Gastroesophageal sphincter (tissue), 4 donors: ENCODE results near the gene GTF3C1. TPM values are rescaled to one million over a fixed set of nuclear protein-coding genes. Genes with fewer than 3 reads are reported as not detected.
"Not testable (repeated sequence)": the region's sequence is repeated elsewhere in the genome, so short reads cannot be mapped to it uniquely, and the experiment has no call there.

Experiments used
- ATAC-seq: fragments of 150-250 bp; one replicate; pipeline ENCODE4 v1.9.1; 2016; ENCODE audit warnings: mild to moderate bottlenecking, moderate library complexity
- H3K27ac ChIP-seq, 4 donors: fragments of 200-600 bp; sonication (generic) in 3 of 4; 1 replicate in 3 of 4; 2 replicates in 1 of 4; pipeline ENCODE4 v1.5.1; 2016 to 2019
- H3K27me3 ChIP-seq: fragments of 200-600 bp; sonication (generic); one replicate; pipeline ENCODE4 v1.5.1; 2019
- H3K36me3 ChIP-seq, 2 donors: fragments of 200-600 bp; sonication (generic); one replicate each; pipeline ENCODE4 v1.5.1; 2019; ENCODE audit warnings: control low read depth in 1 of 2
- H3K4me1 ChIP-seq, 3 donors: fragments of 200-600 bp; sonication (generic); 1 replicate in 2 of 3; 2 replicates in 1 of 3; pipeline ENCODE4 v1.5.1; 2016 to 2019; ENCODE audit warnings: control low read depth in 2 of 3
- H3K4me3 ChIP-seq, 2 donors: fragments of 200-600 bp; sonication (generic); one replicate each; pipeline ENCODE4 v1.5.1; 2019; ENCODE audit warnings: mild to moderate bottlenecking in 1 of 2, moderate library complexity in 1 of 2
- H3K9me3 ChIP-seq, 3 donors: fragments of 200-600 bp; sonication (generic); one replicate each; pipeline ENCODE4 v1.5.1; 2017 to 2019; ENCODE audit warnings: control low read depth in 2 of 3
- EP300 ChIP-seq: sonication (generic); formaldehyde crosslinking; IDR thresholded peaks from one replicate; pipeline ENCODE4 v1.6.1; 2017; ENCODE audit warnings: antibody characterized with exemption, mild to moderate bottlenecking
- POLR2A ChIP-seq, 2 donors: fragments of 450-650 bp; IDR thresholded peaks; one replicate each; pipeline ENCODE4 v1.6.1; 2017; ENCODE audit warnings: antibody characterized with exemption in 2 of 2, mild to moderate bottlenecking in 2 of 2, moderate library complexity in 1 of 2
- POLR2AphosphoS5 ChIP-seq: sonication (generic); formaldehyde crosslinking; IDR thresholded peaks from one replicate; pipeline ENCODE4 v1.6.1; 2017; ENCODE audit warnings: antibody characterized with exemption
- WGBS, 2 donors: methylation state at CpG; one replicate each; pipeline ENCODE4 v1.1.5; 2018; ENCODE audit warnings: low coverage in 1 of 2; 5-methylcytosine and 5-hydroxymethylcytosine counted together
- total RNA-seq, 4 donors: library from RNA; depleted of rRNA; stranded (reverse); fragments of >200 nt; gene quantifications; one replicate each; pipeline ENCODE4 v1.1.0, GENCODE V29; 2016
- TF ChIP-seq, protein P1 (sequence below), 4 experiments: fragments of 200-600 bp in 2 of 4; fragments of 450-650 bp in 2 of 4; sonication (generic) in 1 of 4; IDR thresholded peaks; one replicate each; pipeline ENCODE4 v1.5.1; 2017 to 2019; ENCODE audit warnings: antibody characterized with exemption in 4 of 4, mild to moderate bottlenecking in 2 of 4, moderate library complexity in 2 of 4

Gene GTF3C1
- total RNA-seq, 4 donors from 2014 or later, result 37.0 to 57.8 (median 49.1) TPM

DNA sequence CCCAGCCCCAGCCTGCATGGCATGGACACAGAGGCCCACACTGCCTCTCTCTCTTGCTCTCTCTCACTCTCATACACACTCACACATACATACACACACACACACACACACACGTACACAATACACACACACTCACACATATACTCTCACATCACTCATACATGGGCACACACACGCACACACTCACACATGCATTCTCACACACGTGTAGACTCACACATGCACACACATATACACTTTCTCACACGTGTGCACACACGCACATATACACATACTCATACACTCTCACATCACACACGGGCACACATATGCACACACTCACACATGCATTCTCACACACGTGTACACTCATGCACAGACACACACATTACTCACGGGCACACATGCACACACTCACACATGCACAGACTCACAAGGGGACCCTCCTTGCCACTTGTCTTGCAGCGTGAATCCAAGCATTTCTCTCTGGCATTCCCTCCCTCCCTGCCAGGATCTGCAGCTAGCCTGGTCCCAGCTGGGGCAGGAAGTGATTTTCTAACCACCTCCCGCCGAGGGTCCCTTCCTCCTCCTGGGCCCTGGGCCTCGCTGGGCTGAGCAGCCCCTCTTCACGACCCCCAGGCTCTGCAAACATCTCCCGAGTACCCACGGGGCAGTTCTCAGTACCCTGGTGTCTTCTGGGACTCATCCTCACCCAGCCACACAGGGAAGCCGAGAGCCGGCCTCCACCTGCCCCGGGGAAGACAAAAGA is 110.3 kb downstream of the GTF3C1 start:
- Histone ChIP-seq H3K27me3 (peaks cover 12% of the 10 kb centered on the region), H3K9me3 (peaks cover 0 to 8% (median 1%) of the 10 kb centered on the region in 3 donors), H3K4me1 (no peaks in the 10 kb centered on the region), H3K27ac (no peak overlapping the region), H3K36me3 (peaks cover 0 to 4% of the 10 kb centered on the region in 2 donors), H3K4me3 (no peak overlapping the region)
- no peak for ATAC-seq
- 78 to 89% methylated on average over 9 of the region's 18 CpGs for WGBS, 2 donors
- TF ChIP-seq EP300 (no peak), POLR2A (IDR thresholded peaks at IDR 0.05) (no peak), POLR2AphosphoS5 (no peak)
- TF ChIP-seq, protein P1, sequence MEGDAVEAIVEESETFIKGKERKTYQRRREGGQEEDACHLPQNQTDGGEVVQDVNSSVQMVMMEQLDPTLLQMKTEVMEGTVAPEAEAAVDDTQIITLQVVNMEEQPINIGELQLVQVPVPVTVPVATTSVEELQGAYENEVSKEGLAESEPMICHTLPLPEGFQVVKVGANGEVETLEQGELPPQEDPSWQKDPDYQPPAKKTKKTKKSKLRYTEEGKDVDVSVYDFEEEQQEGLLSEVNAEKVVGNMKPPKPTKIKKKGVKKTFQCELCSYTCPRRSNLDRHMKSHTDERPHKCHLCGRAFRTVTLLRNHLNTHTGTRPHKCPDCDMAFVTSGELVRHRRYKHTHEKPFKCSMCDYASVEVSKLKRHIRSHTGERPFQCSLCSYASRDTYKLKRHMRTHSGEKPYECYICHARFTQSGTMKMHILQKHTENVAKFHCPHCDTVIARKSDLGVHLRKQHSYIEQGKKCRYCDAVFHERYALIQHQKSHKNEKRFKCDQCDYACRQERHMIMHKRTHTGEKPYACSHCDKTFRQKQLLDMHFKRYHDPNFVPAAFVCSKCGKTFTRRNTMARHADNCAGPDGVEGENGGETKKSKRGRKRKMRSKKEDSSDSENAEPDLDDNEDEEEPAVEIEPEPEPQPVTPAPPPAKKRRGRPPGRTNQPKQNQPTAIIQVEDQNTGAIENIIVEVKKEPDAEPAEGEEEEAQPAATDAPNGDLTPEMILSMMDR (IDR thresholded peaks at IDR 0.05), result no peak

DNA sequence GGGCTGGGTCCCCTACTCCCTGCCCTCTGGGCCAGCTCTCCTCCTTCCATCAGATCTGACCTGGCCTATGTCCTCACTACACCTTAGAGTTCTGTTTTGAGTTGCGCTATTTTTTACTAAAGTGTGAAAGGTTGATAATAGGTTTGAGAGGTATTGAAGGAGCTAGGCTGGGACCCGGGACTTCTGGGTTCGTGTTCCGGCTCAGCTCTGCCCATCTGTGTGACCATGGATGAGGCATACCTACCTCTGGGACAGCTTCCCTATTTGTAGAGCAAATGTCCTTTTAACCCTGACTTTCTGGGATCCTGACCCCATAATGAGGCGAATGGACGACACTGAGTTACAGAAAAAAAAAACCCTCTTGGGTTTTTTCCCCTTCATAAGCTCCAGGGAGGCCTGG is 111.8 kb downstream of the GTF3C1 start:
- peaks cover 19% of the 10 kb centered on the region for H3K27me3 ChIP-seq
- H3K9me3 ChIP-seq, result no peaks in the 10 kb centered on the region
- no peak overlapping the region for H3K27ac ChIP-seq
- 80 to 100% methylated on average over 2 to 3 of the region's 6 CpGs for WGBS, 2 donors
- H3K4me1 ChIP-seq, result no peaks in the 10 kb centered on the region
- ATAC-seq, result no peak
- H3K4me3 ChIP-seq, result no peak overlapping the region
- no peaks in the 10 kb centered on the region for H3K36me3 ChIP-seq
- TF ChIP-seq POLR2A (IDR thresholded peaks at IDR 0.05) (no peak), EP300 (no peak), POLR2AphosphoS5 (no peak)
- TF ChIP-seq, protein P1 (IDR thresholded peaks at IDR 0.05), result no peak

DNA sequence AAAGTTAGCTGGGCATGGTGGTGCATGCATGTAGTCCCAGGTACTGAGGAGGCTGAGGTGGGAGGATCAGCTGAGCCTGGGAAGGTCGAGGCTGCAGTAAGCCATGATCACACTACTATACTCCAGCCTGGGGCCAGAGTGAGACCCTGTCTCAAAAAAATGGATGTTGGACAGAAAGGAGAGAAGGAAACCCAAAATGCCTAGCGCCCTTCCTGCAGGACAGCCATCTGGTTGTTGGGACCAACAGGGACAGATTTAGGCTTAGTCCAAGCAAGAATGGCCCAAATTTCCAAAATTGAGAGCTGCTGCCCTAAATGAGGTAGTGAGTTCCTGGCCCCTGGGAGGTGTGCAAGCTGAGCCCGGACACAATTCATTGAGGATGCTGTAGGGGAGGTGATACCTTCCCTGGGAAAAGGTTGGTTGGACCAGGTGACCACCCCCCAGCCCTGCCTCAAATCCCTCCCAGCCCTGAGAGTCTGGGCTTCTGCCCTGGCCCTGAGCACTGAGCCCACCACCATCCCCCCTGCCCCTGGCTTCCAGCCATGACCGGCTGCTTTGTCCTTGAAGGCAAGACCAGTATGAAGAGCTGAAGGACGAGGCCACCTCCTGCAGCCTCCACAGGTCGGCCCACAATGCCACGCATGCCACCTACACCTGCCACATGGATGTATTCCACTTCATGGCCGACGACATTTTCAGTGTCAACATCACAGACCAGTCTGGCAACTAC is 112.6 kb downstream of the GTF3C1 start:
- TF ChIP-seq POLR2A (IDR thresholded peaks at IDR 0.05), result no peak
- TF ChIP-seq, protein P1 (IDR thresholded peaks at IDR 0.05), result no peak
- no peak for TF ChIP-seq POLR2AphosphoS5
- TF ChIP-seq EP300, result no peak
- Histone ChIP-seq H3K27ac (no peak overlapping the region), H3K4me3 (no peak overlapping the region), H3K36me3 (no peaks in the 10 kb centered on the region), H3K27me3 (peaks cover 26% of the 10 kb centered on the region), H3K4me1 (no peaks in the 10 kb centered on the region), H3K9me3 (no peaks in the 10 kb centered on the region)
- 87% methylated on average over 6 to 7 of the region's 9 CpGs for WGBS, 2 donors
- no peak for ATAC-seq

DNA sequence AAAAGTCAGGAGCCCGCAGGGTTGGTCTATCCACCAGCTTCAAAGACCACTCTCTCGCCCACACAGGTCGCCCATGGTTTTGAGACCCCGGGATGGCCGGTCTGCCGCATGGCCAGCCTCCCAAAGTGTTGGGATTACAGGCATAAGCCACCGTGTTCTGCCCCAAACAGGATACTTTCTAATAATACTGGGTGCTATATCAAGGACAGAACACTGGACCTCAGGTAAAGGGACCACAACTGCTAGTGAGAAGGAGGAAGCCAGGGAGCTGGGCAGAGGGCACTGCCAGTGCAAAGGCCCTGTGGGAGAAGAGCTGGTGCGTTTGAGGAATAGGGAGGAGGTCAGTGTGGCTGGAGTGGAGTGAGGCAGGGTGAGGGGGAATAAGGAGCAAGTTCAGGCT is 113.6 kb downstream of the GTF3C1 start:
- Histone ChIP-seq H3K27ac (no peak overlapping the region), H3K36me3 (no peaks in the 10 kb centered on the region), H3K27me3 (peaks cover 36% of the 10 kb centered on the region), H3K9me3 (no peaks in the 10 kb centered on the region), H3K4me3 (no peak overlapping the region), H3K4me1 (no peaks in the 10 kb centered on the region)
- WGBS, 2 donors, result 72 to 79% methylated on average over 2 of the region's 8 CpGs
- TF ChIP-seq EP300 (no peak), POLR2A (IDR thresholded peaks at IDR 0.05) (no peak), POLR2AphosphoS5 (no peak)
- TF ChIP-seq, protein P1 (IDR thresholded peaks at IDR 0.05), result no peak
- ATAC-seq, result no peak

DNA sequence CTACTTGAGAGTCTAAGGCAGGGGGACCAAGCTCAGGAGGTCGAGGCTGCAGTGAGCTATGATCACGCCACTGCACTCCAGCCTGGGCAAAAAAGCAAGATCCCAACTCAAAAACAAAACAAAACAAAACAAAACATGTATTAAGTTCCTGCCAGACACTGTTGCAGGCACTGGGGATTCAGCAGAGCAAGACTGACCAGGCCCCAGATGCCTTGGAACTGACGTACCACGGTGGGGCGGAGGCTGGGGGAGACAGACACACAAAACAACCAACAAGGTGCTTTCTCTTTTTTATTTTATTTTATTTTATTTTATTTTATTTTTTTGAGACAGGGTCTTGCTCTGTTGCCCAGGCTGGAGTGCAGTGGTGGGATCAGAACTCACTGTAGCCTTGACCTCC is 114.6 kb downstream of the GTF3C1 start:
- not testable (repeated sequence) for H3K27ac ChIP-seq, H3K4me1 ChIP-seq, H3K9me3 ChIP-seq, ATAC-seq, H3K4me3 ChIP-seq, H3K36me3 ChIP-seq
- 87 to 97% methylated on average over 3 to 5 of the region's 5 CpGs for WGBS, 2 donors
- H3K27me3 ChIP-seq, result peaks cover 46% of the 10 kb centered on the region
